Prostate gland (tissue), 2 donors: ENCODE results near the gene FRRS1. TPM values are rescaled to one million over a fixed set of nuclear protein-coding genes. Genes with fewer than 3 reads are reported as not detected.

ENCODE experiments used
- DNase-seq: peaks from one replicate; pipeline ENCODE4 v3.0.0-alpha.2; 2019; ENCODE audit warnings: low spot score
- H3K27ac ChIP-seq, 2 donors: fragments of 200-600 bp; sonication (generic); 2 replicates each; pipeline ENCODE4 v1.5.1; 2017 to 2019
- H3K27me3 ChIP-seq: fragments of 200-600 bp; sonication (generic); replicated peaks from 2 replicates; pipeline ENCODE4 v1.5.1; 2019; ENCODE audit not compliant: insufficient read depth
- H3K36me3 ChIP-seq, 2 donors: fragments of 200-600 bp; sonication (generic); 1 replicate in 1 of 2; 2 replicates in 1 of 2; pipeline versions ENCODE4 v1.5.1 to v1.8.1; 2017 to 2019
- H3K4me1 ChIP-seq: fragments of 200-600 bp; sonication (generic); replicated peaks from 2 replicates; pipeline ENCODE4 v1.5.1; 2019
- H3K4me3 ChIP-seq, 2 donors: fragments of 200-600 bp; sonication (generic); 2 replicates each; pipeline ENCODE4 v1.5.1; 2017 to 2019
- H3K9me3 ChIP-seq: fragments of 200-600 bp; sonication (generic); 2 replicates; pipeline ENCODE4 v1.5.1; 2017
- POLR2A ChIP-seq: fragments of 450-650 bp; IDR thresholded peaks from one replicate; pipeline ENCODE4 v1.6.1; 2016; ENCODE audit warnings: antibody characterized with exemption, mild to moderate bottlenecking
- POLR2AphosphoS5 ChIP-seq: sonication (generic); formaldehyde crosslinking; IDR thresholded peaks from one replicate; pipeline ENCODE4 v1.6.1; 2017; ENCODE audit warnings: antibody characterized with exemption
- WGBS: methylation state at CpG from one replicate; pipeline ENCODE4 v1.1.5; 2018; 5-methylcytosine and 5-hydroxymethylcytosine counted together
- intact Hi-C: fragments of 100-400 bp; cut with DNase I; formaldehyde crosslinking; loops from one replicate; pipeline ENCODE4 v1.14.2; 2022
- total RNA-seq, 2 donors: library from RNA; depleted of rRNA; stranded (reverse); fragments of >200 nt; gene quantifications; one replicate each; pipeline ENCODE4 v1.1.0, GENCODE V29; 2016
- TF ChIP-seq, protein P1 (sequence below), 4 experiments: fragments of 200-600 bp in 2 of 4; fragments of 450-650 bp in 2 of 4; sonication (generic) in 2 of 4; IDR thresholded peaks; 1 replicate in 3 of 4; 2 replicates in 1 of 4; pipeline ENCODE4 v1.5.1; 2016 to 2019; ENCODE audit warnings: antibody characterized with exemption in 4 of 4, mild to moderate bottlenecking in 2 of 4, moderate library complexity in 2 of 4

FRRS1 gene
- total RNA-seq, 2 donors from 2014 or later: 9.5 to 16.1 TPM

DNA sequence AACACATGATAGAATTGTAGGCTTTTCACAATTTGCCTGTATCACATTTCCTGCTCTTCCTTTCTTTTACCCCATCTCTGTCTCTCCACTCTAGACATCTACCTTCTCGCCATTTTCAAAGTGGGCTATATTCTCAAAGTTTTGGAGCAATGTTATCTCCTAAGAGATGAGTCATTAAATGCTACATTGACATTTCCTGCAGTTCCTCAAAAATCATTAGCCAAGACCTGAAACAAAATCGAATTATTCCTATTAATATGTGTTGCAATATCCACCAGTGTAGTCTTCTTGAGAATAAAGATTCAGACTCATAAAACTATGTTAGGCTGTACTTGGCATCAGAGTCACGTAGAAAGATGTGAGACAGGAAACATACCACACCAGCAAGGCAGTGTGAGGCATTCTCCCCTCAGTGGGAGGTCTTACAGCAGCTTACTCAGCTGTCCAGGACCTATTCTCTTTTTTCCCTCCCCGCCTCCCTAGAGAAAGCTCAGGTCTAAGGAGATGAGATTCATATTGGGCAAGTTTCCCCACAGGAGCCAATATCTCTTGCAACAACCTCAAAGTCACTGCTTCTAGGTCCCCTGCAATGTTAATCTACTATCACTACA is 38.8 kb downstream of the FRRS1 start:
- Histone ChIP-seq H3K4me1 (no peaks in the 10 kb centered on the region), H3K4me3 (no peak overlapping the region), H3K27me3 (no peaks in the 10 kb centered on the region), H3K27ac (no peak overlapping the region), H3K9me3 (no peaks in the 10 kb centered on the region), H3K36me3 (no peaks in the 10 kb centered on the region)
- intact Hi-C loops: no loop called here
- no peak for DNase-seq
- TF ChIP-seq POLR2A (no peak), POLR2AphosphoS5 (no peak)
- TF ChIP-seq, protein P1, sequence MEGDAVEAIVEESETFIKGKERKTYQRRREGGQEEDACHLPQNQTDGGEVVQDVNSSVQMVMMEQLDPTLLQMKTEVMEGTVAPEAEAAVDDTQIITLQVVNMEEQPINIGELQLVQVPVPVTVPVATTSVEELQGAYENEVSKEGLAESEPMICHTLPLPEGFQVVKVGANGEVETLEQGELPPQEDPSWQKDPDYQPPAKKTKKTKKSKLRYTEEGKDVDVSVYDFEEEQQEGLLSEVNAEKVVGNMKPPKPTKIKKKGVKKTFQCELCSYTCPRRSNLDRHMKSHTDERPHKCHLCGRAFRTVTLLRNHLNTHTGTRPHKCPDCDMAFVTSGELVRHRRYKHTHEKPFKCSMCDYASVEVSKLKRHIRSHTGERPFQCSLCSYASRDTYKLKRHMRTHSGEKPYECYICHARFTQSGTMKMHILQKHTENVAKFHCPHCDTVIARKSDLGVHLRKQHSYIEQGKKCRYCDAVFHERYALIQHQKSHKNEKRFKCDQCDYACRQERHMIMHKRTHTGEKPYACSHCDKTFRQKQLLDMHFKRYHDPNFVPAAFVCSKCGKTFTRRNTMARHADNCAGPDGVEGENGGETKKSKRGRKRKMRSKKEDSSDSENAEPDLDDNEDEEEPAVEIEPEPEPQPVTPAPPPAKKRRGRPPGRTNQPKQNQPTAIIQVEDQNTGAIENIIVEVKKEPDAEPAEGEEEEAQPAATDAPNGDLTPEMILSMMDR (IDR thresholded peaks at IDR 0.05): no peak
- WGBS: 90% methylated on average over 4 of the region's 4 CpGs

DNA sequence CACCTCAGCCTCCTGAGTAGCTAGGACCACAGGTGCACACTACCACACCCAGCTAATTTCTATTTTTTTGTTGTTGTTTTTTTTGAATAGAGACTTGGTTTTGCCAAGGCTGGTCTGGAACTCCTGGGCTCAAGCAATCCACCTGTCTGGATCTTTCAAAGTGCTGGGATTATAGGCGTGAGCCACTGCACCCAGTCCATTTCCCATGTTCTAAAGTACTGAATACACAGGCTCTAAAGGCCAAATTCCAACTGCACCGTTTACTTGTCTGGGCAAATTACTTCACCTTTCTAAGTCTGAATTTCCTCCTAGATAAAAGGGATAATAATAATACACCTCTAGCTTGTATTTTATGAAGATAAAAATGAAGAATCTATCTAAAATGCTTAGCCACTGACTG is 39.6 kb downstream of the FRRS1 start:
- no peak for DNase-seq
- WGBS: 73% methylated on average over 2 of the region's 2 CpGs
- Histone ChIP-seq H3K27ac (no peak overlapping the region), H3K4me3 (no peak overlapping the region), H3K27me3 (no peaks in the 10 kb centered on the region), H3K4me1 (no peaks in the 10 kb centered on the region), H3K36me3 (no peaks in the 10 kb centered on the region), H3K9me3 (no peaks in the 10 kb centered on the region)
- TF ChIP-seq POLR2A: no peak
- TF ChIP-seq, protein P1 (IDR thresholded peaks at IDR 0.05): no peak
- intact Hi-C loops: no loop called here

GRCh38 chr1:99726407-99726806 is 40.0 kb downstream of the FRRS1 start:
- 100% methylated on average over 1 of the region's 1 CpG for WGBS
- intact Hi-C loops: no loop called here
- Histone ChIP-seq H3K27ac (no peak overlapping the region), H3K4me3 (no peak overlapping the region), H3K27me3 (no peaks in the 10 kb centered on the region), H3K9me3 (no peaks in the 10 kb centered on the region), H3K4me1 (no peaks in the 10 kb centered on the region), H3K36me3 (no peaks in the 10 kb centered on the region)
- TF ChIP-seq POLR2AphosphoS5 (no peak), POLR2A (no peak)
- TF ChIP-seq, protein P1 (IDR thresholded peaks at IDR 0.05): no peak
- no peak for DNase-seq

- Histone ChIP-seq H3K4me3 (no peak overlapping the region), H3K36me3 (no peaks in the 10 kb centered on the region), H3K4me1 (no peaks in the 10 kb centered on the region), H3K9me3 (no peaks in the 10 kb centered on the region), H3K27me3 (no peaks in the 10 kb centered on the region), H3K27ac (no peak overlapping the region)
- no peak for DNase-seq
- 71% methylated on average over 4 of the region's 4 CpGs for WGBS
- no peak for TF ChIP-seq POLR2A
- no peak for TF ChIP-seq POLR2AphosphoS5
- TF ChIP-seq, protein P1 (IDR thresholded peaks at IDR 0.05): no peak
- intact Hi-C loops: no loop called here
Measured at GRCh38 chr1:99725996-99726395, 40.4 kb downstream of the FRRS1 start.

GRCh38 chr1:99723251-99723650 is 43.2 kb downstream of the FRRS1 start:
- intact Hi-C loops: no loop called here
- DNase-seq: no peak
- Histone ChIP-seq H3K4me3 (no peak overlapping the region), H3K27me3 (no peaks in the 10 kb centered on the region), H3K36me3 (no peaks in the 10 kb centered on the region), H3K27ac (no peak overlapping the region), H3K4me1 (no peaks in the 10 kb centered on the region), H3K9me3 (no peaks in the 10 kb centered on the region)
- no peak for TF ChIP-seq POLR2AphosphoS5
- no peak for TF ChIP-seq POLR2A
- TF ChIP-seq, protein P1 (IDR thresholded peaks at IDR 0.05): no peak
- WGBS: 97% methylated on average over 3 of the region's 3 CpGs
